ENCODE measurements around the gene NLRP2B.
"Not testable (repeated sequence)": the region's sequence is repeated elsewhere in the genome, so short reads cannot be mapped to it uniquely, and the experiment has no call there.

NLRP2B gene

DNA sequence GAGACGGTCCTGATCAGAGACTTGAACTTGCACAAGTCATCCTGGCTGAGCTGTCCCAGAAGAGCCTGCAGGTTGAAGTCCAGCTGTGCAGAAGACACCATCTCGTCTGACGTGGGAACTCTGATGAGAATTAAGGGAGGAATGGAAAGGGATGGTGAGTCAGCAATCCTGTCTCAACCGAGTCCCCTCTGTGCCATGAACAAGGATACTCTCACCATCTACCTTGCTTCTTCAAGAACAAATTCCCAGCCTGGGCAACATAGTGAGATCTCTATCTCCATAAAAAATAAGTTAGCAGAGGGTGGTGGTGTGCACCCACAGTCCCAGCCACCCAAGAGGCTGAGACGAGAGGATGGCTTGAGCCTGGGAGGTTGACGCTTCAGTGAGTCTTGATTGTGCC lies at the start of gene NLRP2B:
Gene NLRP2B, minus strand, starts transcription at position 101 of the 400 bp plus-strand sequence.
- DNase-seq: no peak

DNA sequence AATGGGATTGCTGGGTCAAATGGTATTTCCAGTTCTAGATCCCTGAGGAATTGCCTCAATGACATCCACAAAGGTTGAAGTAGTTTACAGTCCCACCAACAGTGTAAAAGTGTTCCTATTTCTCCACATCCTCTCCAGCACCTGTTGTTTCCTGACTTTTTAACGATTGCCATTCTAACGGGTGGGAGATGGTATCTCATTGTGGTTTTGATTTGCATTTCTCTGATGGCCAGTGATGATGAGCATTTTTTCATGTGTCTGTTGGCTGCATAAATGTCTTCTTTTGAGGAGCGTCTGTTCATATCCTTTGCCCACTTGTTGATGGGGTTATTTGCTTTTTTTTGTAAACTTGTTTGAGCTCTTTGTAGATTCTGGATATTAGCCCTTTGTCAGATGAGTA lies 45.9 kb upstream of the NLRP2B start:
- DNase-seq: not testable (repeated sequence)

DNA sequence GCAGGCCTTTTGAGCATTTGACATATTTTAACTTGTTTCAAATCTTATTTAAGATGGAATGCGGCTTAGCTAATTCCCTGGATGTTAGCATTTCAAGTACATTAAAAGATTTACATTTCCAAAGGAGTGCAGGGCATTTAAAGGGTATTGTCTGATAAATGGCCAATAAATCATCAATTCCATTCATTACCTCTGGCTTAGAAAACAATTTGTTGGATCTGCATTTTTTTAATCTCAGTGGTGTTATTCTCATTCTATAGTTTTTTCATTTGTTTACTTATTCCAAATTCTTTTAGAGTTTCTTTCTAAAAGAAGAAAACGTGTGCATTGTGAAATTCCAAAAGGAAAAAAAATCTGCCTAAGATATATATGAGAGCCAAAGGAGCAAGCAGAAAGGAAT lies 1.3 kb upstream of the NLRP2B start:
- no peak for DNase-seq

DNA sequence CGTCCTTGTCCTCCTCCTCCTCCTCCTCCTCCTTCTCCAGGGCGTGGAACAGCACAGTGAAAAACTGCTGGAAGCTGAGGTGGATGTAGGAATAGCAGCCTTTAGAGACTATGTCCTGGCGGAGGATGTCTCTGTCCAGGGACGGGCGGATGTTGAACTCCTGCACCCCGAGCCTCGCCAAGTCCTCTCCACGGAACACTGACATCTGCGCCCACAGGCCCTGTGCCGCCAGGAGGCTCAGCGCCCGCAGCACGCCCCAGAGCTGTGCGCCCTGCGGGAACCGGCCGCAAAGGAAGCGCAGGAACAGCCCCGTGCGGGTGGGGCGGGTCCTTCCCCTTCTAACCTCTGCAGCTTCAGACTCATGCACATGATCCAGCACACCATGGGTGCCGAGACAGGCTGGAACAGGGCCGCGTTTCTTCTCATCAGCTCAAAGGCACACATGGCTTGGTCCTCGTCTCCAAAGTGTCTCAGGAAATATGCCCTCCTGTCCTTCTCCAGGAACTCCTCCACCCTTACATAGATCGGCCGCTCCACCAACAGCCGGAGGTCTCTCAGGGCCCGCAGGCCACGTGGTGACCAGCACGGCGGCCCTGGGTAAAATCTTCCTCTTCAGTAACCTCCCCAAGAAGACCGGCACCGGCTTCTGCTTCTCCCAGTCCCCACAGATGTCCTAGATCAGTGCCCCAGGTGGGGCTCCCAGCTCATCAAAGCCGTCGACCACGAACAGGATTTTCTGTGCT lies 1.2 kb downstream of the NLRP2B start:
- no peak for DNase-seq

DNA sequence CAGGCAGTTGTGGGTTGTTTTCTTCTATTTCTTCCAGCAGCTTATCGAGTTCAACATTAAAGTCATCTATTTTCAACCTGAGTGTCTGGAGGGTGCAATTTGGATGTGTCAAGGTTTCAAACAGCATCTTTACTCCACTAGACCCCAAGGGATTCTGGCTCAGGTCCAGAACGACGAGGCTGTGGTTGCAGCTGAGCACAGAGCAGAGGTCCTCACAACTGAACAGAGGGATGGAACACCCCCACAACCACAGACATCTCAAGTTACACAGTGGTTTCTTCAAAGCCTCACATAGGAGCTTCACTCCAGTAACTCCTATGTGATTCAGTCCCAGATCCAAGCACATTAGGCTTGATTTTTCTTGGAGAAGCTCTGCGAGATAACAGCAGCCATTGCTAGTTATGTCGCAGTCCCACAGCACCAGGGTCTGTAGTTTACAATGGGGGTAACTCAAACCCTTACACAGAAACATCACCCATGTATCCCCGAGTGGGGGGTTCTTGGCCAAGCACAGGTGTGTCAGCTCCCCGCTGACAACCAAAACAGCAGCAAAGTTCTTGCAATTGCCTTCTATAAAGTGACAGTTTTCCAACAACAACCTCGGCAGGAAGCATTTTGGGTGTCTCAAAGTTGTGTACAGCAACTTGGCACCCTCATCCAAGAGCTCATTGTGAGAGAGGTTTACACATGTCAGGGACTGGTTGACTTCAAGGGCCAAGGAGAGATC lies 2.8 kb downstream of the NLRP2B start:
- DNase-seq: no peak

DNA sequence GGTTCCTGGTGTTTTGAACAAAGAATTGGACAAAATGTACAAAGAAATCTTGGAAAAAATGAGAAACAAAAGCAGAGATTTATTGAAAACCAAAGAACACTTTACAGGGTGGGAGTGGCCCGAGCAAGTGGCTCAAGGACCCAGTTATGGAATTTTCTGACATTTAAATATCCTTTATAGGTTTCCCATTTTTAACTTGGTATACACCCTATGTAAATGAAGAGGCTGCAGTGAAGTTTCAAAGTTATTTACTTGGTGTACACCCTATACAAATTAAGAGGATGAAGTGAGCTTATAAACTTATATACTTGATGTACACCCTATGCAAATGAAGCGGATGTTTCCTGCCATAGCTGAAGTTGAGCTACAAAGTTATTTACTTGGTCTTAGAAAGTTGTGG lies 4.7 kb downstream of the NLRP2B start:
- no peak for DNase-seq

DNA sequence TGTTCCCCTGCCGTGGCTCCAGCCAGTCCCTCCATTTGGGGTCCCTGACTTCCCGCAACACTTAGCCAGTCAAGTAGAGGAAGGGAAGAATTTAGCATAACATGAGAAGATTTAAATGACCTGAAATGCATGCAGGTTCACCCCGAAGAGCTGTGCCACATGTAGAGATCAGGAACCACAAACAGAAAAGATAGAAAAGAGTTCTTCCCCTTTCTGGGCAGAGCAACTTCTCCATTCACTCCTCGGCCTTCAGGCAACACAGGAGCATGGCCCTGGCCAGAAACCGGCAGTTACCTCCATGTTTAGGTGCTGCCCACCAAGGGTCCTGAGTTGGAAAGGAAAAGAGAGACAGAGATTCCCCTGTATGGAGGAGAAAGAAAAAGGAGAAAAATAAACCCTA lies 5.2 kb downstream of the NLRP2B start:
- no peak for DNase-seq

DNA sequence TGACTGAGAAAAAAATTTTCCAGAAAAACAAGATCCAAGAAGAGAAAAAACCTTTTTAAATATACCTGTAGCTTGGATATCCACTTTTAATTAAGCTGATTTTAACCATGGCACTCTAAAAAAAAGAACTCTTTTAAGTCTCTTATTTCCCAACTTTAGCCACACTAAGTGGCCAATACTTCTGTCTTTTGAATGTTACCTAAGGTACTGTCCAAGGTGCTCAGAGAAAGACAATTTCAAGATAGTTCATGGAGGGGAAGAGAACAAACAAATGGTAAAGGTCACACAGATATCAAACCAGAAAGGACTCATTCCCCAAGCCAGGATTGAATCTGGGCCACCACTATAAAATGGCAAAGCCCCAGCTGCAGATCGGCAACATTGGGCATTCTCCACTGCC lies 10.1 kb downstream of the NLRP2B start:
- DNase-seq: no peak

DNA sequence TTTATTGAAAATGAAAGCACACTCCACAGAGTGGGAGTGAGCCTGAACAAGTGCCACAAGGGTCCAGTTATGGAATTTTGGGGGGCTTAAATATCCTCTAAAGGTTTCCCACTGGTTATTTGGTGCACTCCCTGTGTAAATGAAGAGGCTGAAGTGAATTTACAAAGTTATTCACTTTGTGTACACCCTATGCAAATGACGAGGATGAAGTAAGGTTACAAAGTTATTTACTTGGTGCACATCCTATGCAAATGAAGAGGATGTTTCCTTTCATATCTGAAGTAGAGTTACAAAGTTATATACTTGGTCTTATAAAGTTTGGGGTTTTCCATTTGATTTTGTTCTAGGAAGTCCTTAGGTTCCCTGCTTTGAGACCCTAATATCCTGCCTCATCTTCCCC lies 13.1 kb downstream of the NLRP2B start:
- DNase-seq: no peak

DNA sequence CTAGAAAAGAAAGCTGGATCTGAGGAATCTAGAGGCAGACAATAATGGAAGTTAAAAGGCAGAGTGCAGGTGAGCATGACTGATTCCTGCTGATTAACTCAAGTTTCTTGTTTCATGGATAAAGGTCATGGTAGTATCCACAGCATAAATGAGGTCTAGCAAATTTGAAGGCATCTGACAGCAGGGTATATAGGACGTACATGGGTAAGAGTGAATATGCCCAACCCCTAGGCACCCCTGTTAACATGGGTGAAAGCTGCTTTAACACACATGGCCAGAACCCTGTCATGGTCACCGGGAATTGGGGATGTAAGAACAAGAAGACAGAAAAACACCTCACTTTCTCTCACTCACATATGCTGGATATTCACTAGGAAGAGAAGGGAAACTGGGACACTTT lies 25.0 kb downstream of the NLRP2B start:
- DNase-seq: no peak

DNA sequence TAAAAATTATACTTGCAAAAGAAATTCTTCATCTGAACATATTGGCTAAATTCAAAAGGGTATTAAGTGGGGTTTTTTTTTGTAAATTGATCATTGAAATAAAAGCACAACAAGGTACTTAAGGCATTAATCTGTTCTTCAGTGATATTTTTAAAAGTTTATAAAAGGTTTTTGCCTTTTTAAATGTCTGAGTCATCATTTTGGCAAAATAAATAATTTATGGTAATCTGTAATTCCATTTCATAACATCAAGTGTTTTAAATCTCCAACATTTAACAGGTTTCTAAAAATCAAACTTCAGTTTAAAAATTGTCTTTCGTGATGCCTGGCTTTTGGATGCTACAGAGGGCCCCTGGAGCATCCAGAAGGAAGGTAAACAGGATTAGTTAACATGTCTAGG lies 27.4 kb downstream of the NLRP2B start:
- no peak for DNase-seq

DNA sequence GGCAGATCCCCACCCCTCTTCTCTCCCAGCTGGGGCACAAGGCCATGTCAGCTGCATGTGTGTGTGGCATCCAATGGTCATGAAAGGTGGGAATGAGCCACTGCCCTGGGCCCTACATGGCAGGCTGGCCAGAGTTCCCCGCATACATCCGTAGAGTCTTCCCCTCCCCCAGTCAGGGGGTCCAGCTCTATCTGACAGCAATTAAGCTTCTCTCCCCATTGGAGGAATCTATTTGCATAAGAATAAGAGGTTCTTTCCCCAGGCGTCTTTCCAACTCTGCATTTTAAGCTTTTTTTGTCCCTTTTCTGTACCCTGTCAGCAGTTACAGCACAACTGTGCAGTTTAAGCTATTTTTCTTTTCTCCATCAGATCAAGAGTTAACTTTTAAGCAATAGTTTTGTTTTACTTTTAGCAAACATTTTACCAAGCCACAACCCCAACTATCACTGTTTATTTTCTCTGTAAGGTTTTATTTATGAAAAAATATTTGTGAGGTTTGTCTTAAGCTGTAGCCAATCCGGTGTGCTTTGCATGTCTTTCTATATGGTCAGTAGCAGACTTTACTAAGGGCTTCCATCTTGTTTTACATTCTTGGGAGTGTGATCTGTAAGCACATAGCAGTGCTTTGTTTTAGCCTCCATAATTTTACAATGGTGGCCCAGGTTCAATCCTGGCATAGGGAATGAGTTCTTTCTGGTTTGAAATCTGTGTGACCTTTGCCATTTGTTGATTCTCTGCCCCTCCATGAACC lies 28.7 kb downstream of the NLRP2B start:
- no peak for DNase-seq

DNA sequence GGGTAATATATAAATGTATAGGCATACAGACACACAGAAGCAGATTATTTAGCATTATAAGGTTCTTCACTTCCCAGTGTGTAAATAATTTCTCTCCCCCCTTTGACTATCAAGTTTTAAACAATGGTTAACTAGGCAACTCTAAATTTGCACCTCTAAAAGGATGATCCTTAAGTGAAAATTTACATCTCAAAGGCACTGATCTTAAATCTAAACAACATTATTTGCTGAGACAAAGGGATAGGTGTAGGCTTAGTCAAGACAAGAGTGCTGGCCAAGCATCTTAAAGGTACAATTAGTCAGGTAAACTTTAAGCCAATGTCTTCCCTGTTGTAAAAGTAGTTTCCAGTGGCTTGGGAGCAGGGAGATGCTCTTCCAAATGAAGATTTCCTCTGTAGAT lies 33.0 kb downstream of the NLRP2B start:
- DNase-seq: no peak

DNA sequence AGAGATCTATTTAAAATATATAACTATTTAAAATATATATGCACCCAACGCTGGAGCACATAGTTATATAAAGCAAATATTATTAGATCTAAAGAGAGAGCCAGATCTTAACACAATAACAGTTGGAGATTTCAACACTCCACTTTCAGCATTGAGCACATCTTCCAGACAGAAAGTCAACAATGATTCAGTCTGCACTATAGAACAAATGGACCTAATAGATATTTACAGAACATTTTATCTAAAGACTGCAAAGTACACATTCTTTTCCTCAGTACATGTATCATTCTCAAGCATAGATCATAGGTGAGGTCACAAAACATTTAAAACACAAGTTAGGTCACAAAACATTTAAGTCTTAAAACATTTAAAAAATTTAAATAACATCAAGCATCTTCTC lies 36.4 kb downstream of the NLRP2B start:
- no peak for DNase-seq

DNA sequence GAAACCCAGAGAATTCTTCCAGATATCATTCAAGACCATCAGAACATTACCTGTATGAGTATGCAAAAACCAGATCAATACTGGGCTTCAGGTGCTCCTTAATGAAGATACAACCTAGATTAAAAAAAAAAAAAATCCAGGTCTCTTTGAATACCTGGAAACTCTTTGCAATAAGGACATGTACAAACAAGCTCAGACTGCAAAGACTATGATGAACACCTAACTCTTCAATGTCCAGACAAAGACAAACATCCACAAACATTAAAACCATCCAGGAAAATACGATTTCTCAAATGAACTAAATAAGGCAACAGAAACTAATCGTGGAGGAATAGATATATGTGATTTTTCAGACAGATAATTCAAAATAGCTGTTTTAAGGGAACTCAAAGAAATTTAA lies 38.7 kb downstream of the NLRP2B start:
- DNase-seq: no peak

DNA sequence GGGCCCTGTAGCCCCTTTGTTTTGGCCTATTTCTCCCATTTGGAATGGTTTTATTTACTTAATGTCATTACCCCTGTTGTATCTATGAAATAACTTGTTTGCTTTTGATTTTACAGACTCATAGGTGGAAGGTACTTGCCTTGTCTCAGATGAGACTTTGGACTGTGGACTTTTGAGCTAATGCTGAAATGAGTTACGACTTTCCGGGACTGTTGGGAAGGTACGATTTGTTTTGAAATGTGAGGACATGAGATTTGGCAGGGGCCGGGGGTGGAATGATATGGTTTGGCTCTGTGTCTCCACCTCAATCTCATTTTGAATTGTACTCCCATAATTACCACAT lies 39.4 kb downstream of the NLRP2B start:
- DNase-seq: no peak

DNA sequence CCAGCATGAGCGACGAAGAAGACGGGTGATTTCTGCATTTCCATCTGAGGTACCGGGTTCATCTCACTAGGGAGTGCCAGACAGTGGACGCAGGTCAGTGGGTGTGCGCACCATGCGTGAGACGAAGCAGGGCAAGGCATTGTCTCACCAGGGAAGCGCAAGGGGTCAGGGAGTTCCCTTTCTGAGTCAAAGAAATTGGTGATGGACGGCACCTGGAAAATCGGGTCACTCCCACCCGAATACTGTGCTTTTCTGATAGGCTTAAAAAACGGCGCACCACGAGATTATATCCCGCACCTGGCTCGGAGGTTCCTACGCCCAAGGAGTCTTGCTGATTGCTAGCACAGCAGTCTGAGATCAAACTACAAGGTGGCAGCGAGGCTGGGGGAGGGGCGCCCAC lies 50.6 kb downstream of the NLRP2B start:
- DNase-seq: not testable (repeated sequence)
